D721Med (cell line): ENCODE data around the gene KCNAB1.
"Not testable (repeated sequence)": the region's sequence is repeated elsewhere in the genome, so short reads cannot be mapped to it uniquely, and the experiment has no call there.

Experiments used
- DNase-seq: peaks from one replicate; pipeline ENCODE4 v3.0.0; 2011; ENCODE audit warnings: low spot score; ENCODE audit not compliant: insufficient read length
- FAIRE-seq: peaks from 2 replicates; lab custom pipeline; 2011; peaks lifted over from hg19 to GRCh38; lab: Jason Lieb, UNC
- CTCF ChIP-seq: IDR thresholded peaks from 2 replicates; pipeline ENCODE4 v1.5.1; 2012; ENCODE audit warnings: mild to moderate bottlenecking, control low read depth; ENCODE audit not compliant: insufficient read depth; ENCODE audit errors: missing control alignments

KCNAB1 gene

GRCh38 chr3:156131799-156132198 lies 11.4 kb downstream of the KCNAB1 start:
- no peak for DNase-seq
- TF ChIP-seq CTCF = no peak
- no peak for FAIRE-seq

- no peak for TF ChIP-seq CTCF
- DNase-seq (no peak), FAIRE-seq (no peak)
These were observed 11.9 kb downstream of the KCNAB1 start for GRCh38 chr3:156132313-156132712.

- no peak for DNase-seq
- FAIRE-seq = no peak
- TF ChIP-seq CTCF = no peak
These were observed 12.7 kb downstream of the KCNAB1 start for GRCh38 chr3:156133076-156133475.

- peak; percentile 26 for TF ChIP-seq CTCF
- DNase-seq (no peak), FAIRE-seq (no peak)
These were observed 15.7 kb downstream of the KCNAB1 start for GRCh38 chr3:156135921-156136638.

- not testable (repeated sequence) for DNase-seq, FAIRE-seq
These were observed 17.0 kb downstream of the KCNAB1 start for GRCh38 chr3:156137397-156137796.

- FAIRE-seq (no peak), DNase-seq (no peak)
- no peak for TF ChIP-seq CTCF
These were observed 19.7 kb downstream of the KCNAB1 start for GRCh38 chr3:156140001-156140595.

- no peak for TF ChIP-seq CTCF
- FAIRE-seq = no peak
- DNase-seq = no peak
These were observed 22.3 kb downstream of the KCNAB1 start for GRCh38 chr3:156142702-156143101.
